Endometrium (tissue), 2 donors: ENCODE measurements around the gene ANO8.
"Not testable (repeated sequence)": the region's sequence is repeated elsewhere in the genome, so short reads cannot be mapped to it uniquely, and the experiment has no call there.

ENCODE experiments used
- FAIRE-seq: peaks from 2 replicates; lab custom pipeline; 2012; peaks lifted over from hg19 to GRCh38; lab: Jason Lieb, UNC
- donor health status: control.
- donor health status: control.

ANO8 gene, protein sequence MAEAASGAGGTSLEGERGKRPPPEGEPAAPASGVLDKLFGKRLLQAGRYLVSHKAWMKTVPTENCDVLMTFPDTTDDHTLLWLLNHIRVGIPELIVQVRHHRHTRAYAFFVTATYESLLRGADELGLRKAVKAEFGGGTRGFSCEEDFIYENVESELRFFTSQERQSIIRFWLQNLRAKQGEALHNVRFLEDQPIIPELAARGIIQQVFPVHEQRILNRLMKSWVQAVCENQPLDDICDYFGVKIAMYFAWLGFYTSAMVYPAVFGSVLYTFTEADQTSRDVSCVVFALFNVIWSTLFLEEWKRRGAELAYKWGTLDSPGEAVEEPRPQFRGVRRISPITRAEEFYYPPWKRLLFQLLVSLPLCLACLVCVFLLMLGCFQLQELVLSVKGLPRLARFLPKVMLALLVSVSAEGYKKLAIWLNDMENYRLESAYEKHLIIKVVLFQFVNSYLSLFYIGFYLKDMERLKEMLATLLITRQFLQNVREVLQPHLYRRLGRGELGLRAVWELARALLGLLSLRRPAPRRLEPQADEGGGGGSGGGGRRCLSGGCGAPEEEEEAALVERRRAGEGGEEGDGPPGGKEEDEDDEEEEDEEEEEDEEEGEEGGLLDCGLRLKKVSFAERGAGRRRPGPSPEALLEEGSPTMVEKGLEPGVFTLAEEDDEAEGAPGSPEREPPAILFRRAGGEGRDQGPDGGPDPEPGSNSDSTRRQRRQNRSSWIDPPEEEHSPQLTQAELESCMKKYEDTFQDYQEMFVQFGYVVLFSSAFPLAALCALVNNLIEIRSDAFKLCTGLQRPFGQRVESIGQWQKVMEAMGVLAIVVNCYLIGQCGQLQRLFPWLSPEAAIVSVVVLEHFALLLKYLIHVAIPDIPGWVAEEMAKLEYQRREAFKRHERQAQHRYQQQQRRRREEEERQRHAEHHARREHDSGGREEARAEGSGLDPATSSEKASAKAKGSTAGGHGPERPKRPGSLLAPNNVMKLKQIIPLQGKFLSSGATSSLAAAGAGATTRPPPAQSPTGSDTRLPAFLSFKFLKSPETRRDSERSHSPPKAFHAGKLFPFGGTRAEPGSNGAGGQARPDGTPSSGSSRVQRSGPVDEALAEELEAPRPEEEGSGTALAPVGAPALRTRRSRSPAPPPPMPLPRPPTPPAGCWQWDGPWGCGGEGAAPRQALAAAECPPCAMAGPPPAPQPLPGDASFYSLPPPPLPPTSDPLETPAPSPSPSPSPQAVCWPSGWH

GRCh38 chr19:17334414-17335409, at the start of gene ANO8:
ANO8 (minus strand) TSS chr19:17334855; CDS start chr19:17334670, 185 bp downstream.
- peak; percentile 35 for FAIRE-seq

DNA sequence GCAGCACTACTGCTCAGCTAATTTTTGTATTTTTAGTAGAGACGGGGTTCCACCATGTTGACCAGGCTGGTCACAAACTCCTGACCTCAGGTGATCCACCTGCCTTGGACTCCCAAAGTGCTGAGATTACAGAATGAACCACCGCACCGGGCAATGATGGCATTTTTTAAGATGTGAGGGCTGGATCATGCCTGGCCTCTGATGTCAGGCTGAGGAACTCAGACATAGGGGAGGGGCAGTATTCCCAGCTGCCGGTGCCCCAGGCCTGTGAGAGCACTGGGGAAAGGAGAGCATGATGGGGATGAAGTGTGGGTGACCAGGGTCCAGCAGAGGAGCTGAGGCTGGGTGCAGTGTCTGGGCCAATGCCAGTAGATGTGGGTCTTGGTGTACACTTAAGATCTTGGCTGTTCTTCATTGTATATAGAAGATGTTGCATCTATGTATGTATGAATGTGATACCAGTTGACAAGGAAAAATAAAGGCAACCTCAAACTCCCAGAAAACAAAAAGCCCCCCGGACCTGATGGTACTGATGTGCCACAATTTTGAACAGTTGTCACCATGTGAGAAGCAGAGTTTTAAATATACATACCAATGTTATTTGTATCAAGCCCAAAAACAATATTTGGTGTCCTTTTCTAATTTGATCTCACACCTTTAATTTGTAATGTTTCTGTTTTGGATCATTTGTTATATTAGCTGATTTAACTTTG, 45.9 kb upstream of the ANO8 start:
- no peak for FAIRE-seq

- FAIRE-seq = no peak
Measured at GRCh38 chr19:17379221-17379631, 44.6 kb upstream of the ANO8 start.

DNA sequence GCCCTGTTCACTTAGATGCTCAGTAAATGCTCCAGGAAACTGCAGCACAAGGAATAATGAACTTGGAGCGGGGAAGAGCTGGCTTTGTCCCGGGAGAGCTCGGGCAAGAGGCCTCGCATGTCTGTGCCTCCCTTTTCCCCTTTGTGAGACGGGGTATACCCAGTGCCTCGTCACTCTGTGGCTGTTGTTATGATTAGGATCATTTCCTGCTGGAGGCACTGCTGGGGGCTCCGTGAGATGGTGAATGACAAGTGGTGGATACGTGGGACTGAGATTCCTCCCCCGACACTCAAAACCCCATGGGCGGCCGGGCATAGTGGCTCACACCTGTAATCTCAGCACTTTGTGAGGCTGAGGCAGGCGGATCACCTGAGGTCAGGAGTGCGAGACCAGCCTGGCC, 43.6 kb upstream of the ANO8 start:
- no peak for FAIRE-seq

- FAIRE-seq = no peak
Measured at GRCh38 chr19:17376935-17377600, 42.4 kb upstream of the ANO8 start, which contains the start of gene PLVAP. PLVAP (minus strand) TSS chr19:17377342; CDS start chr19:17377288, 54 bp downstream.

- FAIRE-seq = no peak
Measured at GRCh38 chr19:17370026-17370587, 35.5 kb upstream of the ANO8 start.

- FAIRE-seq = no peak
Measured at GRCh38 chr19:17365361-17365760, 30.7 kb upstream of the ANO8 start.

GRCh38 chr19:17363852-17364605, 29.4 kb upstream of the ANO8 start:
- FAIRE-seq = not testable (repeated sequence)

GRCh38 chr19:17359905-17360800, 25.5 kb upstream of the ANO8 start:
- no peak for FAIRE-seq

GRCh38 chr19:17358395-17358794, 23.7 kb upstream of the ANO8 start:
- FAIRE-seq = no peak

DNA sequence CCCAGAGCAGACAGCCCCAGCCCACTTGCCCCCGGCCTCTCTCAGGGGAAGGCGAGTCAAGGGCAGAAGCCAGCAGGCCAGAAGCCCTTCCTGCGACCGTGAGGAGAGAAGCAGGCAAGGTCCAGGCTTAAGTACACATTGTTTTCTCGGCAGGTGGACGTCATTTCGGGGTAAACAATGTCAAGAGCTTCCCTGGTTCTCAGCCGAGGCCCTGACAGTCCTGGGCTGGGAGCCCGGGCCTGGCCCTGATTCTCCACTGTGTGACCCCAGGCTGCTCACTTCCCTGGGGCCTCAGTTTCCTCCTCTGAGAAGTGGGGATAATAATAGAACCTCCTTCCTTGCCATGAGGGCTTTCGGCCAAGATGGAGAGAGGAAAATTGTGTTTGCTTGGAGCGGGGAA, 23.1 kb upstream of the ANO8 start:
- FAIRE-seq = no peak

- FAIRE-seq = no peak
Measured at GRCh38 chr19:17357078-17357666, 22.5 kb upstream of the ANO8 start.

- FAIRE-seq = no peak
Measured at GRCh38 chr19:17353386-17353785, 18.7 kb upstream of the ANO8 start.

GRCh38 chr19:17352608-17353280, 18.1 kb upstream of the ANO8 start:
- FAIRE-seq = no peak

GRCh38 chr19:17351815-17352435, 17.3 kb upstream of the ANO8 start:
- FAIRE-seq = no peak

- no peak for FAIRE-seq
Measured at GRCh38 chr19:17348700-17349099, 14.0 kb upstream of the ANO8 start.
